ENCODE results near the gene MYH15. TPM values are rescaled to one million over a fixed set of nuclear protein-coding genes. Genes with fewer than 3 reads are reported as not detected.

The MYH15 gene
- total and polyA plus RNA-seq, 2 of the 8 experiments (the other 6 are each of a cell fraction or from before 2014, with no cell fraction given) = under 0.01 TPM; not detected in 1

- Histone ChIP-seq H3K27ac (ENCODE audit: low read depth, low read length) (no peak overlapping the region), H3K9me3 (ENCODE audit: insufficient read depth in 2 of 2, low read depth in 1 of 2, low read length in 1 of 2) (no peaks in the 10 kb centered on the region), H3K9ac (replicated peaks in 1 of 4; ENCODE audit: extremely low read depth in 1 of 4, low read depth in 3 of 4, low read length in 3 of 4) (no peak overlapping the region), H4K8ac (ENCODE audit: extremely low read depth, insufficient read depth, low read length) (no peak overlapping the region), H3K23ac (ENCODE audit: insufficient read length) (no peak overlapping the region), H3K18ac (ENCODE audit: extremely low read depth, low read length) (no peak overlapping the region), H4K20me1 (replicated peaks in 1 of 2; ENCODE audit: control insufficient read depth in 1 of 2, insufficient read depth in 2 of 2, low read length in 2 of 2) (no peaks in the 10 kb centered on the region), H4K5ac (ENCODE audit: insufficient read length, low read depth, low read length) (no peak overlapping the region), H2BK120ac (replicated peaks; ENCODE audit: low read depth, low read length) (no peak overlapping the region), H2BK20ac (ENCODE audit: low read length) (no peak overlapping the region), H3K79me2 (ENCODE audit: control insufficient read depth in 1 of 2, insufficient read depth in 2 of 2, low read length in 2 of 2) (no peaks in the 10 kb centered on the region), H2AFZ (ENCODE audit: low read length) (no peak overlapping the region), H3K23me2 (ENCODE audit: low read depth, low read length) (no peaks in the 10 kb centered on the region), H3K4me2 (ENCODE audit: insufficient read depth in 1 of 2, low read depth in 2 of 2, low read length in 2 of 2) (no peak overlapping the region), H3K56ac (replicated peaks; ENCODE audit: insufficient read length, low read depth, low read length) (no peak overlapping the region), H3K14ac (ENCODE audit: insufficient read length) (no peak overlapping the region), H2BK5ac (ENCODE audit: low read depth, low read length) (no peak overlapping the region), H3K27me3 (replicated peaks in 1 of 4; ENCODE audit: control insufficient read depth in 3 of 4, extremely low read depth in 1 of 4, insufficient read depth in 3 of 4, low read length in 3 of 4) (no peaks in the 10 kb centered on the region), H3K4me1 (replicated peaks in 1 of 4; ENCODE audit: control insufficient read depth in 3 of 4, insufficient read depth in 4 of 4, low read length in 3 of 4) (no peaks in the 10 kb centered on the region), H3K4ac (replicated peaks; ENCODE audit: insufficient read length, low read depth, low read length) (no peak overlapping the region), H3K4me3 (ENCODE audit: extremely low read depth in 1 of 4, insufficient read depth in 2 of 4, low read depth in 3 of 4, low read length in 4 of 4) (no peak overlapping the region), H4K91ac (replicated peaks; ENCODE audit: insufficient read length, low read length) (no peak overlapping the region), H3K79me1 (ENCODE audit: low read depth, low read length) (no peaks in the 10 kb centered on the region), H2BK15ac (ENCODE audit: low read length) (no peak overlapping the region), H2AK5ac (ENCODE audit: low read depth, low read length) (no peak overlapping the region), H2BK12ac (ENCODE audit: low read depth, low read length) (no peak overlapping the region), H3K36me3 (ENCODE audit: control insufficient read depth in 2 of 4, insufficient read depth in 4 of 4, low read length in 3 of 4) (no peaks in the 10 kb centered on the region)
- FAIRE-seq (no peak), DNase-seq (ENCODE audit: low read depth in 1 of 2, low spot score in 2 of 2) (no peak)
- 82% methylated on average over 1 of the region's 1 CpG; no CpG with 5 or more reads in 1 of the 2 experiments for WGBS, 2 experiments (ENCODE audit: extremely low coverage in 1 of 2, insufficient coverage in 1 of 2, insufficient read length in 1 of 2, insufficient replicate concordance in 2 of 2, low coverage in 1 of 2, low lambda C conversion rate in 2 of 2, missing lambda C conversion rate in 1 of 2)
- CTCF ChIA-PET (ENCODE audit: partially characterized antibody) = no interaction called here
- POLR2A ChIA-PET (ENCODE audit: partially characterized antibody) = no interaction called here
- TF ChIP-seq TBP (IDR thresholded peaks at IDR 0.05; ENCODE audit: low read depth, low read length) (no peak), RAD21 (IDR thresholded peaks at IDR 0.05 in 1 of 2, conservative IDR thresholded peaks at IDR 0.05 in 1 of 2; ENCODE audit: low read depth in 2 of 2, low read length in 2 of 2) (no peak), SP4 (IDR thresholded peaks at IDR 0.05; ENCODE audit: low read length) (no peak), RNF2 (IDR thresholded peaks at IDR 0.05; ENCODE audit: borderline replicate concordance, low read depth, low read length, missing control alignments, poor library complexity, severe bottlenecking) (no peak), EGR1 (IDR thresholded peaks at IDR 0.05; ENCODE audit: borderline replicate concordance, low read depth, low read length) (no peak), ASH2L (IDR thresholded peaks at IDR 0.05; ENCODE audit: low read length) (no peak), TAF1 (IDR thresholded peaks at IDR 0.05; ENCODE audit: low read depth, low read length) (no peak), SIX5 (IDR thresholded peaks at IDR 0.05; ENCODE audit: low read depth, low read length) (no peak), ZNF274 (IDR thresholded peaks at IDR 0.05; ENCODE audit: borderline replicate concordance, extremely low read depth, low read length) (no peak), TEAD4 (IDR thresholded peaks at IDR 0.05; ENCODE audit: low read depth, low read length) (no peak), YY1 (IDR thresholded peaks at IDR 0.05; ENCODE audit: low read depth, low read length) (no peak), RXRA (IDR thresholded peaks at IDR 0.05; ENCODE audit: insufficient read depth, low read depth, low read length) (no peak), TAF7 (optimal IDR thresholded peaks at IDR 0.05; ENCODE audit: borderline replicate concordance, low read depth, low read length) (no peak), BCL11A (IDR thresholded peaks at IDR 0.05; ENCODE audit: low read depth in 2 of 2, low read length in 2 of 2) (no peak)
These were observed 176.4 kb downstream of the MYH15 start for GRCh38 chr3:108333961-108334360.
